ENCODE data around the gene MAPK6.

Gene MAPK6

DNA sequence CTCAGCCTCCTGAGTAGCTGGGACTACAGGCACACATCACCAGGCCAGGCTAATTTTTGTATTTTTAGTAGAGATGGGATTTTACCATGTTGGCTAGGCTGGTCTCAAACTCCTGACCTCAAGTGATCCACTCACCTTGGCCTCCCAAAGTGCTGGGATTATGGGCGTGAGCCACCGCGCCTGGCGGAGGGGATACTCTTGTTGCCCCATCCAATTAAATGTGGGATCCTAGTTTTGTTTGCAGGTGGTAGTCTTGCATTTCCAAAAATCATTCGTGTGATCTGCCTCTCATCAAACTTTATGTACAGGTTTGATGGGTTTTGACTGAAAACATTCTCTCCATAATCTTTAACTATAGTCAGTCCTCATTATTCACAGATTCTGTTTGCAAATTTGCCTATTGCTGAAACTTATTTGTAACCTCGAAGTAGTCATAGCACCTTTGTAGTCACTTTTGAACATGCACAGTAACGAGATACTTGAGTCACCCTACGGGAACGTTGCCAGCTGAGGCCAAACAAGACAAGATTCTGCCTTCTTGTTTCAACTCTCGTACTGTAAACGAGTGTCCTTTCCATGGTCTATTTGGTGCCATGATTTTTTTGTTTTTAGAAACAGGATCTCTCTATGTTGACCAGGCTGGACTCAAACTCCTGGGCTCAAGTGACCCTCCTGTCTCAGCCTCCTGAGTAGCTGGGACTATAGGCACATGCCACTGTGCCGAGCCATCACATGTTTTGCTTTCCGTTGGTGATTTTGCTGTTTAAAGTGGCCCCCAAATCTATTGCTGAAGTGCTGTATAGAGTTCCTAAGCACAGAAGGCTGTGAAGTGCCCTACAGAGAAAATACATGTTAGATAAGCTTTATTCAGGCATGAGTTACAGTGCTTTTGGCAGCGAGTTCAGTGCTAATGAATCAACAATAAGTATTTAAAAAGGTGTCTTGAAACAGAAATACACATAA lies 8.1 kb upstream of the MAPK6 start:
- peak; percentile 45 for DNase-seq

DNA sequence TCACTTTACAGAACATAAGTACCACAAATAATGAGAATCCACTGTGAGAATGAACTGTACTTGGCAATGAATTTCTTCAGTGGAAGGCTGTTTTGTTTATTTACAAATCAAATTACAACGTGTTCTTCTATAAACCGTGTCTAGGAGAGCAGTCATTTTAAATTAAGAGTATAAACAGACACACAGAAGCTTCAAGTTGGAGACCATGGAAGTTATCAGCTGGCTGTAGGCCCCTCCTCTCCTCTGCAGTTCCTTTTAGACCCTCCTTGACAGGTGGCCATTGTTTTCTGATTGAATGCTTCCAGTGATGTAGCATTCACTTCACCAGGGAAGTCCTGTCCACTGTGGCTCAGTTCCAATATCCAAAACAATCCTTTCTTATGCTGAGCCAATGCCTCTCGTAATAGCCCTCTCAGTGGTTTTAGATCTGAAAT lies 7.3 kb upstream of the MAPK6 start:
- no peak for DNase-seq

DNA sequence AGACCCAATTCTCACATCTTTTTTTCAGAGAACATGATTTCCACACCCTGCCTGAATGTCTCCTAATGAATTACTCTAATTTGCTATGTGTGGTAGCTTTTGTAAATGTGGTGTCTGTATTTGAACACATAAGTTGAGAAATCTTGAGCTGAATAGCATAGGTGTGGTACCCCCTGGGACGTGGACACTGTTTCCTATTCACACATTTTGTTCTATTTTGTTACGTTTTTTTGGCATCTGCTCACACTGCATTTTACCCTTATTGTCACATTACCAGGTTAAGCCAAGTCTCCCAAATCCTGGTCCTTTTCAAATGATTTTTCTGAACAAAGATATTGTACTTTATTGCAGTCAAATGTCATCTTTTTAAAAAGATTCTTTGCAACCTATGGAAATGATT lies 6.8 kb upstream of the MAPK6 start:
- DNase-seq = no peak

DNA sequence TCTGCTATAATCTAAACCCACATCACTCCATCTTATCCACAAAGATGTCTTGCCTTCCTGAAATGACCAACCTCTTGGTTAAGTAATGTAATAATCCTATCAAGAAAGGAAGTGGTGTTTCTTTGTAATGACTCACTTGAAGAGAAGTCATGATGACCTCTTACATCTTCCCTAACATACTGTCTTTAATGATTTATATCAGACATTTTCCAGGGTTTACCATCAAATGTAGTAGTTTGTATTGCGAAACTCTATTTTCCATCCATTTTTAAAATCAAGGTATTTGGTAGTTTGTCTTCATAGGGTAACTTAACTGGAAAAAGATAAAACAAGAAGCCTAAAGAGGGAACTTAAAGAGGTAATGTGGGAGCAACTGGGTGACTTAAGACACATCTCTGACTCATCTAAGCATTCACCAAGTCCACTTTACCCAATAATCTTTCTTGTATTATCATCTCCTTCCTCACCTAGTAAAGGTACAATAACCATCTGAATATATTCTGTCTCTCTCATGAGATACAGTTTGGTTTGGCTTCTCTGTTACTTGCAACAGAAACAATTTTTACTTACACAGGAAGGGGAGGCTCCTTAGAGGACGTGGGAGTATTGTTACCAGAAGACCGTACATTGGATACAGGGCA lies 5.7 kb upstream of the MAPK6 start:
- DNase-seq = no peak

DNA sequence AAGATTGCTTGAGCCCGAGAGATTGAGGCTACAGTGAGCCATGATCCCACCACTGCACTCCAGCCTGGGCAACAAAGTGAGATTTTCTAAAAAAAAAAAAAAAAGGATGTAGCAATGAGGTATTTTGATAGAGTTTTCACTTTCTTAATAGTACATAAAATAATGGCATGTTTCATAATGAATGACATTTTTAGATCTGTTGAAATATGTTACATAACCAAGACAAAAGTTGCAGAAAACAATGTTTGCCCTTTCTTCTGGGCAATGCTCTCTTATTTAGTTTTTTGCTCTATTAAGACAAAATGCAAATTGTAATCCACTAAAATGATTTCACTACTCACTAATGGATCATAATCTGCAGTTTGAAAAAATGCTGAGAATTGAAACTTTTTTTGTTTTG lies 4.4 kb upstream of the MAPK6 start:
- DNase-seq = no peak

DNA sequence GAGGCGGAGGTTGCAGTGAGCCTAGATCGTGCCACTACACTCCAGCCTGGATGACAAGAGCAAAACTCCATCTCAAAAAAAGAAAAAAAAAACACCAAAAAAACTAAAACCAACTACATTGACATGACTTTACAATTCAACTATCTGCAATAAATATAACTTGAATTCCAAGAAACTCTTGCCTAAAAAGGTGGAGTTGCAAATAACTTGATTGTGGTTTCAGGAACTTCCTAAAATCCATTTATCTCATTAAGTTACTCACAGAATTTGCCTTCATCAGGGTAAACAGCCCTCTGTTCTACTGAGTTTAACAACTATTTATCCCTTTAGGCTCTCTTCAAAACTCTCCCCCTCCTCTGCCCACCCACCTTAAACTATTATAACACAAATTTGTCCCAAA lies 2.7 kb upstream of the MAPK6 start:
- no peak for DNase-seq

DNA sequence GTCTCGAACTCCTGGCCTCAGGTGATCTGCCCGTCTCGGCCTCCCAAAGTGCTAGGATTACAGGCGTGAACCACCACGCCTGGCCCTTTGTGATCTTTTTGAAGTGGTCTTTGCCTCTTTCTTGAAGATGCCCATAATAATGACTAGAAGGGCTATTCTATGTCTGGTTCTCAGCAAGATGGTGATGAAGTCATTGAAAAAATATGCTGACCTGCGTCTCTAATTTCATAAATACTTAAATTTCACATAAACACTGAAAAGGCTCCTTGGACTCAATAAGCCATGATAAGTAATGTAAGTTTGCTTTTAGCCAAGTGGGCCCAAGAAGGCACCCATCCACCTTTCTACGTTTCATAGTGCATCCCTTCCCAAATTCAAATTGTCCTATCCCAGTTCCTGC lies 775 bp upstream of the MAPK6 start:
- no peak for DNase-seq

DNA sequence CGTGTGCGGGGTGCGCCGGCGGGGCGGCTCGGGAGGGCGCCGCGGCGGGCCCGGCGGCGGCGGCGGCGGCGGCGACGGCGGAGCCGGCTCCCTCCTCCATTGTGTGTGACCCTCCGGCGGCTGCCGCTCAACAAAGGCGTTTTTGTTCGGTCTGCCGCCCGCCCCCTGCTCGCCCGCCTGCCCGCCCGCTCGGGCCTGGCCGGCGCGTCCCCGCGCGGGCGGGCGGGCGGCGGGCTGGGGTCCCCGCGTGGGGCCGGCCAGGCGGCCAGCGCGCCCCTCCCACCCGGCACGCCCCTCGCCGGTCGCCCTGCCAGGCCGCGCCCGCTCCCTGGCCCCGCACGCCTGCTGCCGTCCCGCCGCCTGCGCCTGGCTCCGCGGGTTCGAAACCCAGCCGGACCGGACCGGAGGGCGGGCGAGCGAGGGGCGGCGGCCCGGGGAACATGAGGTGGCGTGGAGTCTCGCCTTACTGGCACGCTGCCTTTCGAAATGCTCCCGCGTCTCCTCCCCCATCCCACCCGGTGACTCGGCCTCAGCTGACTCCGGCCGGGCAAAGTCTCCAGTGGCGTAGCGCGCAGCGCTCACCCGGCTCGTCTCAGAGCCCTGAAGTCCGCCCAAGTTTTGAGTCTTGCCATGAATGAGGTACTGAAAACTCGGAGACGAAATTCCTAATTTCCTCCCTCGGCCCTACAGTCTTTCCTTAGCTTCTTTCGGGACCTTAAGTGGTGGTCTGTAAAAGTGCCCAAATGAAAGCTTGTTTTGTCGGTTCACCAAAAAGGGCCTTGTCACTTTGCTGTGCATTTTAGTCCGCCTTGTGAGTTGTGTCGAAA lies 588 bp downstream of the MAPK6 start:
- peak; percentile 68 for DNase-seq

DNA sequence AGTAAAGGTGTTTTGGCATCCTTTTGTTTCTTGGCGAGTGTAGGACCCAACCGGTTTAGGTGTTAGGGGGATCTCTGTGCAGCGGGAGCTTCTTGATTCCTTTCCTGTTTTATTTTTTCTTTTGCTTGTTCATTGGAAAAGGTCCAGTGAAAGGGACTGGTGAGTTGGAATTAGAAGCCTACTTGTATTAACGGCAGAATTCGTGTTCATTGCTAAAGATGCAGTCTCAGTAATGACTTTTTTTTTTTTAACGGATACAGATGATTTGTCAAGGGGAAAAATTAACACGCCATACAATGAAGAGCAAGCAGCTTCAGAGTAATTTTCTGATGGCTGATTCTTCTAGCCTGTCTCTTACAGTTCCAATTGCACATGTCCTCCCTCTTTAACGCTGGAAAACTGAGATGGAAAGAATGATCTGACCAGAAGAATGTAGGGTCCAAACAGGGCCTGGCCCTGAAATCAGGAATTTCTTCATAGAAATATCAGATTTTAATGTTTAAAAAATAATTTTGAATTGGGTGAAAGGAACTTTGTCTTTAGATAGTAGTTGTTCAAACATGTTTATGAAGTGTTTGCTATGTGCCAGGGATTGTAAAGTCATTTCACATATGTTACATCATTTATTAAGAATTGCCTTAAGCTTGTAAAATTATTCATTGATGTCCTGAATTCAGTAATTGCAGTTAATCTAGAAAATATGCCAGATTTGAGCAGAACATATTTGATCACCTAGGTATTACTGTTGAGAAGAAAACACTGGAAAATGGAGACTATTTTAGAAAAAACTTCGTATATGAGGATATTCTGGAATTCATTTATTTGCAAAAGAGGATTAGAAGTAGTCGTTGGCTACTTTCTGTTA lies 1.4 kb downstream of the MAPK6 start:
- no peak for DNase-seq

DNA sequence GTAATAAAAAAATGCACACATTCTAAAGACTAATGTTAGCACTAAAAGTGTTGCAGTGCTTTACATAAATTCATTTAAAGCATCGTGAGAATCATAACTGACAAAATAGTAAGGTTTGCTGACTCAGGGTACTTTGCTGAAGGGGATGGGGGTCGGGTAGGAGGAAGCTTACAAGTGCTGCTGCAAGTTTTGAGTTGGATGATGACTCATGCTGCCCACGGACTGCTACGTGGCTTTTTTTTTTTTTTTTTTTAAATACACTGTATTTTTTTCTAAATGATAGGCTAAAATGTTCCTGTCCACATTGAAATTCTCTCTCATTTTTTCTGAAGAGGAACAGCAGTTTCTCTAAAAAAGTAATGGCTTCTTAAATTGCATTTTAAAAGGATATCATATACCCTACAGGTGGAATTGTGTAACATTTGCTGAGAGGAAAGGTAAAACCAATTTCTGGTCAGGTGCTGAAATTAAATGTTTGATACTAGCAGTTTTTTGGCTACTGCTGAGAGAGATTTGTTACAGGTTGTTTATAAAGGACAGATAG lies 2.2 kb downstream of the MAPK6 start:
- peak; percentile 78 for DNase-seq

DNA sequence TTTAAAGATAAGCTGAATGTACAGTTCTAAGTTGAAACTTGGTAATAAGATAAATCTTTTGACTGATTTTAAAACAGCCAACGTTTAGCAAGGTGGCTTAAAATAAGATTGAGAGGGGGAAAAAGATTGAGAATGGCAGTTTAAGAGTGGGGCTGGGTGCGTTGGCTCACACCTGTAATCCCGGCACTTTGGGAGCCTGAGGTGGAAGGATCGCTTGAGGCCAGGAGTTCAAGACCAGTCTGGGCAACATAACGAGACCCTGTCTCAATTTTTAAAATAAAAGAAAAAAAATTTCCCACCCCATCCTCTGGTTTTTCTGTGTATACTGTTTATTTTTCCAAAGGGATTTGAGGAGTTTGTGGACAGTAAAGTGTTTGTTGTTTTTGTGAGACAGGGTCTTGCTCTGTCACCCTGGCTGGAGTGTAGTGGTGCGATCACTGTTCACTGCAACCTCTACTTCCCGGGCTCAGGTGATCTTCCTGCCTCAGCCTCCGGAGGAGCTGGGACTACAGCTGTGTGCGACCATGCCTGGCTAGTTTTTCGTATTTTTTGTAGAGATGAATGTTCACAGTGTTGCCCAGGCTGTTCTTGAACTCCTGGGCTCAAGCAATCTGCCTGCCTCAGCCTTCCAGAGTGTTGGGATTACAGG lies 3.0 kb downstream of the MAPK6 start:
- no peak for DNase-seq

DNA sequence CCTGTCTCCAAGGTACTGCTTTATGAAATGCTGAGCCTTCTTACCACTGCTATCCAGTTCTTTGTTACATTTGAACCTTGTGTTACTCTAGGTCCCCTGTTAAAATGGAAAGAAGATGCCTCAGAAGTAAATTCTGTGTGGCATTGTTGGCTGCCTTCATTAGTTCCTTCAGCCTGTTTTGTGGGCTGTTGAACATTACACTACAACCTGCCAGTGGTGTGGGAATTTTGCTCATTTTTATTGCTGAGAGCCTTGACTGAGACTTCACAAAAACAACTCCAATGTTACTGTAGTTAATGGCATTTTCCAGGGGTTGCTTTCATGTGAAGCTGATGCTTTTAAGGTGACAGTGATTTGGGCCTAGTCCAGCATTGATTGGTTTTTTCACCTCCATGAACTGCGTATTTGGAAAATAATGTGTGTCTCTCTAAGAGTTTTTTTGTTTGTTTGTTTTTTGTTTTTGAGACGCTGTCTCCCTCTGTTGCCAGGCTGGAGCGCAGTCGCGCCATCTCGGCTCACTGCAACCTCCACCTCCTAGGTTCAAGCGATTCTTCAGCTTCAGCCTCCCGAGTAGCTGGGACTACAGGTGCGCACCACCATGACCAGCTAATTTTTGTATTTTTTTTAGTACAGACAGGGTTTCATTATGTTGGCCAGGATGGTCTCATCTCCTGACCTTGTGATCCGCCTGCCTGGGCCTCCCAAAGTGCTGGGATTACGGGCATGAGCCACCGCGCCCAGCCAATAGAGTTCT lies 4.3 kb downstream of the MAPK6 start:
- no peak for DNase-seq

DNA sequence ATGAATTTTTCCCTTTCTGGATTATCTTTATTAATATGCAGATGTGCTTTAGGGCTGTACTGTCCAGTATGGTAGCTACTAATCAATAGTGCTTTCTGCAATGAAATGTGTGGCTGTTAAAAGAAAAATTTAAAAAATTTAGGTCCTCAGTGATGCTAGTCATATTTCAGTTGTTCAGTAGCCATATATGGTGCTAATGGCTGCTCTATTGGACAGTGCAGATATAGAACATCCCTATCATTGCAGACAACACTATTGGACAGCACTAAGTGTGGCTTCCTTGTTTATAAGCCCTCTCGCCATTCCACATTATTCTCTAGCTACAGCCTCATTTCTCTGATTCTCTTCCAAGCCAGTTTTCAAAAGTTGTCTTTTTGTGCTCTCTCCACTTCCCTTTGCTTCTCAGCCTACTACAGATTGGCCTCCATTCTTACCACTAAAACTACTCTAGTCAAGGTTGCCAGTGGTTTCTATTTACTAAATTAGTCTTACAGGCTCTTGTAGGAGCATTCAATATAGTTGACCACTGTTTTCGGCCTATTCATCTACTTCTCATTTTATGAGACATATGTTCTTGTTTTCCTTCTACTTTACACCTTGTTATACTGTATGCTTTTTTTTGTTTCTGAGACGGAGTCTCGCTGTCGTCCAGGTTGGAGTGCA lies 9.5 kb downstream of the MAPK6 start:
- DNase-seq = no peak

DNA sequence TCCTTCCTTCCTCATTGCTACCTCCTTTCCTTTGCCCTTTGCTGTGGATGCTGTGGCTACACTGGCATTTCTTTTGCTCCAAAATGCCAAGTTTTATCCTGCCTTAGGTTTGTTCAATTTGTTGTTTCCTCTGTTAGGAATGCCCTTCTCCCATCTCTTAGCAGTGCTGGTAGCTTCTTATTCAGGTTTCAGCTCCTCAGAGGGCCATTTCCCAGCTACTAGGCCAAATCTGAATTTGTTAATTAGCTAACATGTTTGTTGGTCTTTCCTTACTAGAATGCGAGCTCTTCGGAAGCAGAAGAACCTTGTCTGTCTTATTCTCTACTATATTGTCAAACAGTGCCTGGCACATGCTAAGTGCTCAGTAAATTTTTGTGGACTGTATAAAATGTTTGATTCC lies 11.0 kb downstream of the MAPK6 start:
- DNase-seq = no peak

DNA sequence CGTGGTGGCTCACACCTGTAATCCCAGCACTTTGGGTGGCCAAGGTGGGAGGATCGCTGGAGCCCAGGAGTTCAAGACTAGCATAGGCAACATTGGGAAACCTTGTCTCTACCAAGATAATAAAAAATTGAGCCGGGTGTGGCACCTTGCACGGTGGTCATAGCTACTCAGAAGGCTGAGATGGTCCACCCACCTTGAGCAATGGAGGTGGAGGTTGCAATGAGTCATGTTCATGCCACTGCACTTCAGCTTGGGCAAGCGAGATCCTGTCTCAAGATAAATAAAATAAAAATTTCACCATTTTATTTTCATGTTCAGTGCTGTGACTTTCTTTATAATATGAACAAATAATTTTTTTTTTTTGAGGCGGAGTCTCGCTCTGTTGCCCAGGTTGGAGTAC lies 12.5 kb downstream of the MAPK6 start:
- no peak for DNase-seq

DNA sequence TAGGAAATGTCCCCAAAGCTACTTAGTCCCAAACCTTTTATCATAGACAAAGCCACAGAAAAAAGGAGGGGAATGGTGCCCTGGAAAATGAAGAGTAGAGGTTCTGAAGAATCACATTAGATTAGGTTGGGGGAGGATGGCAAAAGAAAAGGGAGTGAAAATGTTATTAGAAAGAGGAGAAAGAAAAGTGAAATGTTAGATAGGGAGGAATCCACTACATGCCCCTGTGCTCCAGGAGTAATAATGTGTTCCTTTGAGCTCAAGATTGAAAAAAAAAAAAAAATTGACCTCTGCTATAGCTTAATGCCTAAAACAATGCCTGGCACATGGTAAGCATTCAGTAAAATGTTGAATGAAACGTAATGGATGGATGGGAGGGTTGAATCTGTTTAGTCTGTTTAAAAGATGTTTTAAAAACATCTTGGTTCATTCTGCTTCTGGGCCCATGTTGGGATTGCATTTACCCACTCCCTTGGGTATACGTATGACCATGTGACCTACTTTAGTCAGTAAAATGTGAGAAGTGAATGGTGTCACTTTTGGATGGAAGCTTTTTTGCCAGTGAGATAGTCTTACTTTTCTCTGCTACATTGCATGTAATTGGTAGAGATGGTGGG lies 19.0 kb downstream of the MAPK6 start:
- DNase-seq = no peak

DNA sequence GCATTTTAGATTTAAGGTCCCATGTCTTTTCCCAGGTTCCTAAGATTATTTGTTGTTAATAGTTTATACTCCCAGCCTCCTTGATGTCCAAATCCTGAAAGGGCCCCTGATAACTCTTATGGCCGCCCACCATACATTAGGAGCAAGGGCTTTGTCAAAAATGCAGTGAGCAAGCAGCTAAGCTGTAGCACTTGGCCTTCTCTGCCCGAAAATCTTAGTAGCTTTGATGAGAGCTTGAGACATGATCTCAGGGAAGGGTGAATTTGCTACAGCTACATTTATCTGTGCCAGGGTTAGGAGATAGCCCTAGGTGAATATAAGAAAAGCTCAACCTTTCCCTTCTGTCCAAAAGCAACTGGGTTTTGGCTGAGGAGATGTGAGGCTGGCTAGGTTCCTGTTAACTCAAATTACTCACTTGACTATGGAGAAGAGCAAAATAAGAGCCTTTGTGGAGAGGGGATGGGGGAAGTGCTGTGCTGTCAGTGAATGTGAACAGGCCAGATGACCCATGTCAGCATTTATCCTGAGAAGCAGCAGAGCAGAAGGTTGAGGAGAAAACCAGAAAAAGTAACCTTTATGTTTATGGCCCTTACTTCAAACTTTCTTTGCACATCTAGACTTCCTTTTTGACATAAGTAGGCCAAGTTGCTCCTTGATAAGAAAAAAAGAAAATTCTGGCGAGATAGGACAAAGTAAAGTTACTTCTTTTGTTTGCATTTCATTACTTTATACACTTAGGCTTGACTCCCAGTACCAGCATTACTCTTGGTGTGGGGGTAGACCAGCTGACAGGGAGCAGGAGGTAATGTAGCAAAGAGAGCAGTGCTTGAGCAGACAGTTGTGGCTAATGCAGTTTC lies 21.1 kb downstream of the MAPK6 start:
- DNase-seq = no peak

DNA sequence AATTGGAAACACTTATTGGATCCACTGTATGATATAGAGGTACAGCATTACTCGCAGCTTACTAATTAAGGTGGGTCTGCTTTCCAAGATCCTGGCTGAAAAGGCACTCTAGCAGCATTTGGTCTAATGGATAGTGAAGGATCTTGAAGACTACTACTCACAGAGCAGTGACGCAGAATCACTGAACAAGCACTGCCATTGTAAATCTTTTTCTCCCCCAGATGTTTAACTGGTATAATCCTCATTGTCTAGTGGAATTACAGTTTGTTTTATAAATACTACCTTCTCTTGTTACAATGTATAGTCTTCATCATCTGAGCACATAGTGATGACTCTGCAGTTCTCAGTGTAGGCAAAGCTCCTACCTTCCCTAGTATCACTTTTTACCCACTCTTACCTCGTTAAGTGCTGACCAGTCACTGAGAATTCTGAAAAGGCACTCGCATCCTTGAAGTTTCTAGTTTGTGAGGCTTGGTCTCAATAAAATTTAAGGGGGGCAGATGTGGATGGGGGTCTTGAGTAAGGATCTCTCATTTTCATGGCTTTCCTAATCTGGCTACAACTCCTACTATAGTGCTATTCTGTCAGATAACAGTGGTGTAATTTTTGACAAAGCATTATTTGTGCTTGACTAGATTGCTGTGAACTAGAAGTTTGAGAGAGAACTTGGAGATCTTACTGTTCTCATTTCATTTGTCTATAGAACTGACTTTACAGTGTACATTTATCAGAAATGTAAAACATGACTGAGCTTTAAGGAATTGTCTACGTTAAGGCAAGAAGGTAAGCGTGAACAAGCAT lies 23.2 kb downstream of the MAPK6 start:
- DNase-seq = no peak

Data from amniotic stem cell (primary cell).